Measurements from ENCODE around the gene CASP7.

DNA sequence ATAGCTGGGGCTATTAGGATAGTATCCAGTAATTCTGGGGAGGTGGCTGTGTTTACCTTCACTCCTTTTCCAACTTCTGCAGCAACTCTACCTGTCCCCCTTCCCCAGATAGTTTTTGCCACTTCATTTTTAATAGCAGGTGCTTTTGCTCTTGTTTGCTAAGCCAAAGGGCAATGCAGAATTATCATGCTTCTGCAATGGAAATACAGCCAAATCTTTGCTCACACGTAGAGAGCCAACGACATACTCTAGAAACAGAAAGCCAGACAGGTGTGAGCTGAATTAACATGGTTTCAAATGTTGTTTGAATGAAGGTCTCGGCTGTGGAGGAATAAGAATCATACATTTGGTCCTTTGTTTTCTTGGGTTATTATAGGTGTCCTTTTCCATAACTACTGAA, 86.2 kb downstream of the CASP7 start:
- TF ChIP-seq, protein P1, sequence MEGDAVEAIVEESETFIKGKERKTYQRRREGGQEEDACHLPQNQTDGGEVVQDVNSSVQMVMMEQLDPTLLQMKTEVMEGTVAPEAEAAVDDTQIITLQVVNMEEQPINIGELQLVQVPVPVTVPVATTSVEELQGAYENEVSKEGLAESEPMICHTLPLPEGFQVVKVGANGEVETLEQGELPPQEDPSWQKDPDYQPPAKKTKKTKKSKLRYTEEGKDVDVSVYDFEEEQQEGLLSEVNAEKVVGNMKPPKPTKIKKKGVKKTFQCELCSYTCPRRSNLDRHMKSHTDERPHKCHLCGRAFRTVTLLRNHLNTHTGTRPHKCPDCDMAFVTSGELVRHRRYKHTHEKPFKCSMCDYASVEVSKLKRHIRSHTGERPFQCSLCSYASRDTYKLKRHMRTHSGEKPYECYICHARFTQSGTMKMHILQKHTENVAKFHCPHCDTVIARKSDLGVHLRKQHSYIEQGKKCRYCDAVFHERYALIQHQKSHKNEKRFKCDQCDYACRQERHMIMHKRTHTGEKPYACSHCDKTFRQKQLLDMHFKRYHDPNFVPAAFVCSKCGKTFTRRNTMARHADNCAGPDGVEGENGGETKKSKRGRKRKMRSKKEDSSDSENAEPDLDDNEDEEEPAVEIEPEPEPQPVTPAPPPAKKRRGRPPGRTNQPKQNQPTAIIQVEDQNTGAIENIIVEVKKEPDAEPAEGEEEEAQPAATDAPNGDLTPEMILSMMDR (IDR thresholded peaks at IDR 0.05): no peak
- no peak for TF ChIP-seq POLR2AphosphoS5 (IDR thresholded peaks at IDR 0.05)
